ENCODE data around the gene MAP1B. TPM values are rescaled to one million over a fixed set of nuclear protein-coding genes. Genes with fewer than 3 reads are reported as not detected.

MAP1B gene
- total RNA-seq, 1 experiment from 2014 or later, result 135 TPM

DNA sequence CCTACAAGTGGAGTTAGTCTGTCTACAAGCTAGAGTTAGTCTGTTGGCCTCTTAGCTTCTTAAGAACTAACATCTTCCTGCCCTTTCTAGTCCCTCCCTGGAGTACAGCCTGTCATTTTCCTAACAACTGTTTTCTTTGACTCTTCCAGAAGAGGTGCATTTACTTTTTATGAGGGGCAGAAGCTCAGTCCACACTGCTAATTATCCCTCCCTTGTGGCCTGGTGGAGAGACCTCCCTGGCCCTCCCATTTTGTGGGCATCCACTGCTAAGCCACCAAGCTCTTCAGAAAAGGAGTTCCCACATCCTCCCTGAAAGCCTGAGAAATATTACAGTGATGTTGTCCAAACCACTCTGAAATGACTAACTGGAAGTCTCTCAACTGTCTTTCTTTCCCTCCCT lies 8.0 kb downstream of the MAP1B start:
- CTCF ChIA-PET, result no interaction called here
- intact Hi-C loops (cut with micrococcal nuclease; ENCODE audit: unreplicated experiment), result no loop called here
- no TSS peak for BruUV-seq (replicated peaks)
- TF ChIP-seq, protein P1, sequence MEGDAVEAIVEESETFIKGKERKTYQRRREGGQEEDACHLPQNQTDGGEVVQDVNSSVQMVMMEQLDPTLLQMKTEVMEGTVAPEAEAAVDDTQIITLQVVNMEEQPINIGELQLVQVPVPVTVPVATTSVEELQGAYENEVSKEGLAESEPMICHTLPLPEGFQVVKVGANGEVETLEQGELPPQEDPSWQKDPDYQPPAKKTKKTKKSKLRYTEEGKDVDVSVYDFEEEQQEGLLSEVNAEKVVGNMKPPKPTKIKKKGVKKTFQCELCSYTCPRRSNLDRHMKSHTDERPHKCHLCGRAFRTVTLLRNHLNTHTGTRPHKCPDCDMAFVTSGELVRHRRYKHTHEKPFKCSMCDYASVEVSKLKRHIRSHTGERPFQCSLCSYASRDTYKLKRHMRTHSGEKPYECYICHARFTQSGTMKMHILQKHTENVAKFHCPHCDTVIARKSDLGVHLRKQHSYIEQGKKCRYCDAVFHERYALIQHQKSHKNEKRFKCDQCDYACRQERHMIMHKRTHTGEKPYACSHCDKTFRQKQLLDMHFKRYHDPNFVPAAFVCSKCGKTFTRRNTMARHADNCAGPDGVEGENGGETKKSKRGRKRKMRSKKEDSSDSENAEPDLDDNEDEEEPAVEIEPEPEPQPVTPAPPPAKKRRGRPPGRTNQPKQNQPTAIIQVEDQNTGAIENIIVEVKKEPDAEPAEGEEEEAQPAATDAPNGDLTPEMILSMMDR (conservative IDR thresholded peaks at IDR 0.05; ENCODE audit: low read depth, low read length), result no peak
- TF ChIP-seq EZH2 (IDR thresholded peaks at IDR 0.05; ENCODE audit: borderline replicate concordance, low read depth, low read length, poor library complexity, severe bottlenecking), result no peak
- no peak for DNase-seq (ENCODE audit: low spot score)
- POLR2A ChIA-PET (ENCODE audit: low non-redundant PET), result no interaction called here
- H3K36me3 ChIP-seq (ENCODE audit: insufficient read depth, low read length, poor library complexity, severe bottlenecking), result peaks cover 44% of the 10 kb centered on the region
- H3K9me3 ChIP-seq (ENCODE audit: low read depth, low read length, poor library complexity, severe bottlenecking), result no peaks in the 10 kb centered on the region
- H3K27me3 ChIP-seq (replicated peaks; ENCODE audit: insufficient read depth, low read depth, low read length, poor library complexity), result no peaks in the 10 kb centered on the region
- no peak overlapping the region for H3K4me3 ChIP-seq (ENCODE audit: low read depth, low read length, poor library complexity, severe bottlenecking)
- no peak overlapping the region for H3K27ac ChIP-seq (ENCODE audit: low read depth, low read length, poor library complexity, severe bottlenecking)
- H3K4me1 ChIP-seq (ENCODE audit: insufficient read depth, low read length, poor library complexity, severe bottlenecking), result peaks cover 34% of the 10 kb centered on the region

DNA sequence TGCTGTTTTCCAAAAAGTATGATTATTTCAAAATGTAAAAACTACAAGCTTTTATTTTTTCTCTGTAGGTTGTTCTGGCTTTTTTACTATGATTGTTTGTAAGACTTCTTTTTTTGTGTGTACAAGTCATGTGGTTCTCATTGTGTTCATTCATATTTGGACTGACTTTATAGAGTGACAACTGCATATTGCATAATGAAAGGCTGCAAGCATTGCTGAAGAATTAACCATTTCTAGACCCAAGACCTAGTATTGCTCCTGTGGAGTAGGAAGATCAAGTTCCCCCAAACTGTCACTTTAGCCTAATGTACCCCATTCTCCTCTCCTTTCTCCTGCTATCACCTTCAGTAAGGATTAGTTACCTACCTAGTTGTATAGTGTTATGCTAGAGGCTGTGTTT lies 10.0 kb downstream of the MAP1B start:
- H3K4me1 ChIP-seq (ENCODE audit: insufficient read depth, low read length, poor library complexity, severe bottlenecking), result peaks cover 27% of the 10 kb centered on the region
- no peak for TF ChIP-seq EZH2 (IDR thresholded peaks at IDR 0.05; ENCODE audit: borderline replicate concordance, low read depth, low read length, poor library complexity, severe bottlenecking)
- TF ChIP-seq, protein P1 (conservative IDR thresholded peaks at IDR 0.05; ENCODE audit: low read depth, low read length), result no peak
- H3K27ac ChIP-seq (ENCODE audit: low read depth, low read length, poor library complexity, severe bottlenecking), result no peak overlapping the region
- ChIA-PET POLR2A (ENCODE audit: low non-redundant PET) (interaction anchor here (0.7 kb wide), 1 partner anchor 50 kb away, joined by 3 read pairs; no protein-coding TSS in a partner anchor), CTCF (no interaction called here)
- no TSS peak for BruUV-seq (replicated peaks)
- no peak overlapping the region for H3K4me3 ChIP-seq (ENCODE audit: low read depth, low read length, poor library complexity, severe bottlenecking)
- intact Hi-C loops (cut with micrococcal nuclease; ENCODE audit: unreplicated experiment), result no loop called here
- no peak for DNase-seq (ENCODE audit: low spot score)
- H3K36me3 ChIP-seq (ENCODE audit: insufficient read depth, low read length, poor library complexity, severe bottlenecking), result peaks cover 44% of the 10 kb centered on the region
- no peaks in the 10 kb centered on the region for H3K27me3 ChIP-seq (replicated peaks; ENCODE audit: insufficient read depth, low read depth, low read length, poor library complexity)
- H3K9me3 ChIP-seq (ENCODE audit: low read depth, low read length, poor library complexity, severe bottlenecking), result no peaks in the 10 kb centered on the region

DNA sequence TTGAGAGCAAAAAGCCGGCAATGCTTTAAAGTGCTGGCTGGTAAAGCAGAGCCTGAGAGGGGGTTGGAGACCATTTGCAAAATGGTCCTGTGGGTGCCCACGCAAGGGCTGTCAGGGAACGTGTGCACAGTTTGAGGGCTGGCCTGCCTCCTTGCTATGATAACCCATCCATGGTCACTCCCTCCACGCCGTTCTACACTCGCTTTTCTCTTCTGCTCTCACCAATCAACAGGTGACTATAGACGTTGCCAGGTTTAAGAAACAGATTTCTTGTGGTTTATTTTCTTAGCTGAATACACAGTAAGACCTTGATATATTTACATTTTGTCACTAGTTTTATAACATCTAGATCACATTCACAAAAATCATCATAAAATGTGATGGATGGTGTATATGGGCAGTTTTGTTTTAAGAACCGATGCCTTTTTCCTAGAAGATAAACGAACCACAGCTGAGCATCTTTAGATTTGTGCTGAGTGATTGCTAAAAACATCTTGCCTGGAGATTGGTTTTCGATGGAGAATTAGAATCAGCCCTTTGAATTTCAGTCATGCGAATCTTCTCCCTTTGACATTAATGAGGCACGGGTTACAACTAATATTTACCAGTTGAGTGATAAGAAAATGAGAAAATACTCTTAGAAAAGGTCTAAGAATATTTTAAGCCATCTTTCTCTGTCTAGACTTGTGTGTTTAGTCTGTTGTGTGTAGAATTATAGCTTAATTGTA lies 13.9 kb downstream of the MAP1B start:
- Histone ChIP-seq H3K9me3 (ENCODE audit: low read depth, low read length, poor library complexity, severe bottlenecking) (no peaks in the 10 kb centered on the region), H3K27ac (ENCODE audit: low read depth, low read length, poor library complexity, severe bottlenecking) (no peak overlapping the region), H3K36me3 (ENCODE audit: insufficient read depth, low read length, poor library complexity, severe bottlenecking) (peaks cover 31% of the 10 kb centered on the region), H3K4me3 (ENCODE audit: low read depth, low read length, poor library complexity, severe bottlenecking) (no peak overlapping the region), H3K27me3 (replicated peaks; ENCODE audit: insufficient read depth, low read depth, low read length, poor library complexity) (no peaks in the 10 kb centered on the region), H3K4me1 (ENCODE audit: insufficient read depth, low read length, poor library complexity, severe bottlenecking) (peaks cover 30% of the 10 kb centered on the region)
- ChIA-PET CTCF (no interaction called here), POLR2A (ENCODE audit: low non-redundant PET) (no interaction called here)
- BruUV-seq (replicated peaks), result no TSS peak
- intact Hi-C loops (cut with micrococcal nuclease; ENCODE audit: unreplicated experiment), result no loop called here
- DNase-seq (ENCODE audit: low spot score), result no peak
- TF ChIP-seq EZH2 (IDR thresholded peaks at IDR 0.05; ENCODE audit: borderline replicate concordance, low read depth, low read length, poor library complexity, severe bottlenecking), result no peak
- TF ChIP-seq, protein P1 (conservative IDR thresholded peaks at IDR 0.05; ENCODE audit: low read depth, low read length), result no peak
